AG04449 (cell line): ENCODE data around the gene AFAP1.

Experiments used
- CTCF ChIA-PET: fragments of 350-600 bp; formaldehyde crosslinking; extraction: SDS; loops from one replicate; lab custom pipeline; 2021; ENCODE audit warnings: antibody characterized with exemption; lab: Yijun Ruan, JAX
- POLR2A ChIA-PET: fragments of 400-600, 350-600 bp; formaldehyde crosslinking; extraction: SDS; loops from one replicate; lab custom pipeline; 2020; ENCODE audit warnings: antibody characterized with exemption, inconsistent platforms; lab: Yijun Ruan, JAX
- DNase-seq: peaks from one replicate; pipeline ENCODE4 v3.0.0-alpha.2; 2010; ENCODE audit warnings: low read depth, low spot score
- H3K4me3 ChIP-seq: 2 replicates; pipeline ENCODE4 v1.5.1; 2011; ENCODE audit warnings: low read depth, mild to moderate bottlenecking, control low read depth, low read length
- CTCF ChIP-seq: IDR thresholded peaks from one replicate; pipeline ENCODE4 v1.5.1; 2011; ENCODE audit warnings: mild to moderate bottlenecking, moderate library complexity, low read length, control low read depth, inconsistent platforms; ENCODE audit not compliant: insufficient read depth; ENCODE audit errors: missing control alignments

AFAP1 gene

GRCh38 chr4:7740866-7741525 is 198.7 kb downstream of the AFAP1 start:
- ChIA-PET CTCF (interaction anchor here (0.8 kb wide), 1 partner anchor 20 kb away, joined by 3 read pairs; no protein-coding TSS in a partner anchor), POLR2A (no interaction called here)
- no peak for TF ChIP-seq CTCF

GRCh38 chr4:7739918-7740865 is 199.5 kb downstream of the AFAP1 start:
- no peak for DNase-seq
- TF ChIP-seq CTCF: no peak
- POLR2A ChIA-PET: no interaction called here
- CTCF ChIA-PET: interaction anchor here (0.8 kb wide), 1 partner anchor 21 kb away, joined by 3 read pairs; no protein-coding TSS in a partner anchor
- H3K4me3 ChIP-seq: no peak overlapping the region

More at GRCh38 chr4:7740866-7741525, 198.7 kb downstream of the AFAP1 start:
- no peak overlapping the region for H3K4me3 ChIP-seq
- DNase-seq: no peak

- no peak for TF ChIP-seq CTCF
- CTCF ChIA-PET: no interaction called here
Measured at GRCh38 chr4:7739077-7739917, 200.4 kb downstream of the AFAP1 start.

GRCh38 chr4:7738458-7739076 is 201.1 kb downstream of the AFAP1 start:
- ChIA-PET CTCF (no interaction called here), POLR2A (no interaction called here)
- TF ChIP-seq CTCF: no peak
- no peak for DNase-seq
- H3K4me3 ChIP-seq: no peak overlapping the region

More at GRCh38 chr4:7739077-7739917, 200.4 kb downstream of the AFAP1 start:
- no peak overlapping the region for H3K4me3 ChIP-seq
- no peak for DNase-seq
- POLR2A ChIA-PET: no interaction called here

- POLR2A ChIA-PET: no interaction called here
- H3K4me3 ChIP-seq: no peak overlapping the region
- CTCF ChIA-PET: no interaction called here
Measured at GRCh38 chr4:7737752-7738457, 201.8 kb downstream of the AFAP1 start.

More at GRCh38 chr4:7737752-7738457, 201.8 kb downstream of the AFAP1 start:
- no peak for TF ChIP-seq CTCF
- DNase-seq: no peak
